Endothelial cell of umbilical vein (primary cell): Measurements from ENCODE around the gene RPS6KA5. TPM values are rescaled to one million over a fixed set of nuclear protein-coding genes. Genes with fewer than 3 reads are reported as not detected.

ENCODE experiments used
- BruUV-seq: library from RNA; stranded (reverse); fragments of 400-500 nt; replicated peaks from 2 replicates; lab custom pipeline; 2021; lab: Mats Ljungman, UMichigan
- CTCF ChIA-PET: fragments of 300-600, 350-600 bp; sonication (Branson Sonifier 250); formaldehyde crosslinking; loops from one replicate; lab custom pipeline; 2021; ENCODE audit warnings: antibody characterized with exemption, inconsistent platforms; lab: Charles Lee
- POLR2A ChIA-PET: fragments of 300-600, 350-600 bp; sonication (Branson Sonifier 250); formaldehyde crosslinking; loops from one replicate; lab custom pipeline; 2021; ENCODE audit warnings: antibody characterized with exemption, inconsistent platforms; lab: Charles Lee
- DNase-seq: peaks from one replicate; pipeline ENCODE4 v3.0.0-alpha.2; 2011; ENCODE audit warnings: low read depth, low spot score
- FAIRE-seq: peaks from 2 replicates; lab custom pipeline; 2011; peaks lifted over from hg19 to GRCh38; lab: Jason Lieb, UNC
- H2AFZ ChIP-seq: 2 replicates; pipeline ENCODE4 v1.6.0; 2012; ENCODE audit warnings: low read depth, low read length, control low read depth, inconsistent platforms
- H3K27ac ChIP-seq: 2 replicates; pipeline ENCODE4 v1.5.1; 2011; ENCODE audit warnings: low read depth, mild to moderate bottlenecking, control low read depth, low read length, moderate library complexity; ENCODE audit not compliant: insufficient read depth
- H3K27me3 ChIP-seq, 2 experiments: 2 replicates each; pipeline versions ENCODE4 v1.6.0 to v1.6.1; 2011; ENCODE audit warnings: low read length in 2 of 2, mixed read lengths in 1 of 2; ENCODE audit not compliant: control insufficient read depth in 2 of 2, insufficient read depth in 2 of 2
- H3K36me3 ChIP-seq, 2 experiments: 2 replicates in 1 of 2; 3 replicates in 1 of 2; pipeline ENCODE4 v1.5.1; 2011; ENCODE audit warnings: low read length in 2 of 2, mild to moderate bottlenecking in 1 of 2, moderate library complexity in 1 of 2; ENCODE audit not compliant: control insufficient read depth in 2 of 2, insufficient read depth in 2 of 2; ENCODE audit errors: extremely low read depth in 1 of 2
- H3K4me1 ChIP-seq: 3 replicates; pipeline ENCODE4 v1.5.1; 2011; ENCODE audit warnings: mild to moderate bottlenecking, low read length; ENCODE audit not compliant: control insufficient read depth, insufficient read depth; ENCODE audit errors: extremely low read depth
- H3K4me2 ChIP-seq: 2 replicates; pipeline ENCODE4 v1.6.1; 2011; ENCODE audit warnings: low read length, control low read depth, mixed read lengths; ENCODE audit not compliant: insufficient read depth
- H3K4me3 ChIP-seq, 3 experiments: fragments of 200-600 bp in 1 of 3; sonication (generic), shearing (Covaris generic) in 1 of 3; replicated peaks in 1 of 3; 2 replicates each; pipeline ENCODE4 v1.5.1; 2011 to 2016; ENCODE audit warnings: control low read depth in 3 of 3, low read length in 3 of 3, mild to moderate bottlenecking in 2 of 3, inconsistent platforms in 1 of 3, low read depth in 1 of 3, moderate library complexity in 1 of 3; ENCODE audit not compliant: insufficient read depth in 1 of 3
- H3K79me2 ChIP-seq: 2 replicates; pipeline ENCODE4 v1.6.0; 2012; ENCODE audit warnings: low read length, inconsistent platforms; ENCODE audit not compliant: control insufficient read depth, insufficient read depth
- H3K9ac ChIP-seq: replicated peaks from 2 replicates; pipeline ENCODE3; 2011; ENCODE audit warnings: low read length, control low read depth; ENCODE audit not compliant: insufficient read depth; ENCODE audit errors: extremely low read depth
- H3K9me1 ChIP-seq: replicated peaks from 3 replicates; pipeline ENCODE4 v1.6.0; 2011; ENCODE audit warnings: mild to moderate bottlenecking, low read length; ENCODE audit not compliant: control insufficient read depth, insufficient read depth; ENCODE audit errors: extremely low read depth
- H3K9me3 ChIP-seq: replicated peaks from 2 replicates; pipeline ENCODE4 v1.5.1; 2012; ENCODE audit warnings: low read length, inconsistent platforms; ENCODE audit not compliant: control insufficient read depth, insufficient read depth
- H4K20me1 ChIP-seq: replicated peaks from 2 replicates; pipeline ENCODE3; 2011; ENCODE audit warnings: mild to moderate bottlenecking, low read length; ENCODE audit not compliant: control insufficient read depth, insufficient read depth; ENCODE audit errors: extremely low read depth
- EZH2 ChIP-seq: IDR thresholded peaks from 2 replicates; pipeline ENCODE4 v1.6.1; 2012; ENCODE audit warnings: borderline replicate concordance, low read depth, mild to moderate bottlenecking, moderate library complexity, low read length, inconsistent platforms; ENCODE audit not compliant: severe bottlenecking
- FOS ChIP-seq: IDR thresholded peaks from 2 replicates; pipeline ENCODE4 v1.6.1; 2011; ENCODE audit warnings: mild to moderate bottlenecking, low read length, moderate library complexity, borderline replicate concordance; ENCODE audit not compliant: insufficient read depth
- POLR2A ChIP-seq: IDR thresholded peaks from 2 replicates; pipeline ENCODE4 v1.6.1; 2012; ENCODE audit warnings: low read depth, mild to moderate bottlenecking, control low read depth, low read length
- POLR2AphosphoS5 ChIP-seq: IDR thresholded peaks from 2 replicates; pipeline ENCODE4 v1.6.1; 2012; ENCODE audit warnings: low read depth, mild to moderate bottlenecking, control low read depth, low read length, moderate library complexity; ENCODE audit not compliant: insufficient read depth
- dilution Hi-C: fragments of 300-500 bp; cut with MboI; formaldehyde crosslinking; loops from one replicate; pipeline ENCODE4 v1.15.0; 2019; ENCODE audit warnings: low sequenced_read_pairs; ENCODE audit not compliant: extremely low pct_ligation_motif_present
- intact Hi-C: fragments of 100-400 bp; cut with micrococcal nuclease; formaldehyde crosslinking; loops from one replicate; pipeline ENCODE4 v1.10.0; 2022
- polyA plus RNA-seq, 4 experiments: library from polyadenylated mRNA; depleted of rRNA in 3 of 4; stranded (reverse) in 3 of 4; unstranded in 1 of 4; fragments of >200 nt; gene quantifications; 2 replicates each; pipeline versions ENCODE4 v1.2.1 to v1.2.3, GENCODE V29; 2011 to 2012; ENCODE audit warnings: missing spikeins in 1 of 4
- total RNA-seq: library from RNA; stranded (reverse); gene quantifications from 2 replicates; pipeline ENCODE4 v1.2.3, GENCODE V29; 2021
- TF ChIP-seq, protein P1 (sequence below), 2 donors: IDR thresholded peaks; 1 replicate in 1 of 2; 2 replicates in 1 of 2; pipeline ENCODE4 v1.5.1; 2011; ENCODE audit warnings: low read length in 2 of 2, mild to moderate bottlenecking in 2 of 2, moderate library complexity in 2 of 2, control low read depth in 1 of 2, inconsistent platforms in 1 of 2, low read depth in 1 of 2; ENCODE audit not compliant: insufficient read depth in 1 of 2; ENCODE audit errors: extremely low read depth in 1 of 2
- TF ChIP-seq, protein P2 (sequence below): IDR thresholded peaks from 2 replicates; pipeline ENCODE4 v1.6.1; 2011; ENCODE audit not compliant: insufficient read depth, insufficient read length

Gene RPS6KA5
- total and polyA plus RNA-seq, 2 donors (not counting 3 experiments of a cell fraction or from before 2014, with no cell fraction given), result 2.9 to 5.4 TPM

DNA sequence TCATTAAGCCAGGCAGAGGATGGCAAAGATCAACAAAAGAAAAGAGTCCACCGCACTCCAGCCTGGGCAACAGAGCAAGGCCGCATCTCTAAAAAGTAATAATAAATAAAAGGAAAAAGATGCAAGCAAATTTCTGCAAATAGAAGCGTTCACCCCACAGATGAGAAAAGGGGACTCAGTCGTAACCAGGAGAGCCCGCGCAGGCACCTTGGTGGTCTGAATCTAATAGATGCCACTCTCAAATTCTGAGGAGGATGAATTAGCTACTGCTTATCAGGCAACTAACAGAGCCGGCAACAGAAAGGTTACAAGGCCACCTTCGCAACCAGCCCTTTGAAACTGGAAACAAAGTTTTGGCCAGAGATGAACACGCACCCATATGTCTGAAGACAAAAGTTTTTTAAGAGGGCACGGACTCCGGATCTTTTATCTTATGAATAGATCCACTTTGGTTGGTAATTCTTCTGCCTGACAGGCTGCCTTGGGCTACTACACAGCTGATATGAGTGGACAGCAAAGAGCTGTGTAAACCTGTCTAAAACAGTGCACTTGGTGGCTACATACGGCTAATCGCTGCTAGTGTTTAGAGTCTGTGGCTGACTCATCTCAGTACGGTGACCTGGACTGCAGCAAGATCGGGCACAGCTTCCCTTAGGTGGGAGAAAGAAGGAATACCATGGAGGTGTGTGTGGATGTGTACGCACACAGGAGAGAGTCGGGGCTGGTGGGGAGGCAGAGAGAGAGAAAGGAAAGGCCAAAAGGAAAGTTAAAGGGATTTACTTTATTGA lies 211.3 kb downstream of the RPS6KA5 start:
- Histone ChIP-seq H3K4me1 (peaks cover 20% of the 10 kb centered on the region), H3K9me1 (no peaks in the 10 kb centered on the region), H3K4me3 (no peak overlapping the region), H2AFZ (no peak overlapping the region), H3K9ac (no peak overlapping the region), H3K79me2 (no peaks in the 10 kb centered on the region), H3K27me3 (no peaks in the 10 kb centered on the region), H3K9me3 (no peaks in the 10 kb centered on the region), H3K4me2 (no peak overlapping the region), H3K36me3 (no peaks in the 10 kb centered on the region), H4K20me1 (no peaks in the 10 kb centered on the region), H3K27ac (no peak overlapping the region)
- TF ChIP-seq POLR2A (no peak), EZH2 (no peak), FOS (no peak), POLR2AphosphoS5 (no peak)
- TF ChIP-seq, protein P1, sequence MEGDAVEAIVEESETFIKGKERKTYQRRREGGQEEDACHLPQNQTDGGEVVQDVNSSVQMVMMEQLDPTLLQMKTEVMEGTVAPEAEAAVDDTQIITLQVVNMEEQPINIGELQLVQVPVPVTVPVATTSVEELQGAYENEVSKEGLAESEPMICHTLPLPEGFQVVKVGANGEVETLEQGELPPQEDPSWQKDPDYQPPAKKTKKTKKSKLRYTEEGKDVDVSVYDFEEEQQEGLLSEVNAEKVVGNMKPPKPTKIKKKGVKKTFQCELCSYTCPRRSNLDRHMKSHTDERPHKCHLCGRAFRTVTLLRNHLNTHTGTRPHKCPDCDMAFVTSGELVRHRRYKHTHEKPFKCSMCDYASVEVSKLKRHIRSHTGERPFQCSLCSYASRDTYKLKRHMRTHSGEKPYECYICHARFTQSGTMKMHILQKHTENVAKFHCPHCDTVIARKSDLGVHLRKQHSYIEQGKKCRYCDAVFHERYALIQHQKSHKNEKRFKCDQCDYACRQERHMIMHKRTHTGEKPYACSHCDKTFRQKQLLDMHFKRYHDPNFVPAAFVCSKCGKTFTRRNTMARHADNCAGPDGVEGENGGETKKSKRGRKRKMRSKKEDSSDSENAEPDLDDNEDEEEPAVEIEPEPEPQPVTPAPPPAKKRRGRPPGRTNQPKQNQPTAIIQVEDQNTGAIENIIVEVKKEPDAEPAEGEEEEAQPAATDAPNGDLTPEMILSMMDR (IDR thresholded peaks at IDR 0.05; ENCODE audit: extremely low read depth in 1 of 2, insufficient read depth in 1 of 2, low read depth in 1 of 2, low read length in 2 of 2), result no peak
- TF ChIP-seq, protein P2, sequence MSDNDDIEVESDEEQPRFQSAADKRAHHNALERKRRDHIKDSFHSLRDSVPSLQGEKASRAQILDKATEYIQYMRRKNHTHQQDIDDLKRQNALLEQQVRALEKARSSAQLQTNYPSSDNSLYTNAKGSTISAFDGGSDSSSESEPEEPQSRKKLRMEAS, result no peak
- dilution Hi-C loops (no loop called here), intact Hi-C loops (loop anchor here (1.0 kb wide), 1 partner anchor 46 kb away; no protein-coding TSS in a partner anchor)
- ChIA-PET CTCF (interaction anchor here (1.1 to 1.2 kb wide), 2 partner anchors 16 to 90 kb away, joined by 3 read pairs; no protein-coding TSS in a partner anchor), POLR2A (no interaction called here)
- FAIRE-seq (no peak), DNase-seq (no peak)
- no TSS peak for BruUV-seq
